Erythroblast (primary cell): ENCODE results near the gene USH1C.

Experiments used
- GATA1 ChIP-seq: IDR thresholded peaks from 2 replicates; pipeline ENCODE4 v1.6.1; 2011; ENCODE audit warnings: low read depth, mild to moderate bottlenecking, control low read depth, low read length, moderate library complexity
- POLR2A ChIP-seq: IDR thresholded peaks from 2 replicates; pipeline ENCODE4 v1.6.1; 2011; ENCODE audit warnings: mild to moderate bottlenecking, low read length

GRCh38 chr11:17518366-17518765 lies 25.9 kb downstream of the USH1C start:
- TF ChIP-seq POLR2A (no peak), GATA1 (no peak)
